Measurements from ENCODE around the gene NPPB. TPM values are rescaled to one million over a fixed set of nuclear protein-coding genes. Genes with fewer than 3 reads are reported as not detected.

Gene NPPB
- total and polyA plus RNA-seq, 2 of the 8 experiments (the other 6 are each of a cell fraction or from before 2014, with no cell fraction given): 0.36 to 0.91 TPM

DNA sequence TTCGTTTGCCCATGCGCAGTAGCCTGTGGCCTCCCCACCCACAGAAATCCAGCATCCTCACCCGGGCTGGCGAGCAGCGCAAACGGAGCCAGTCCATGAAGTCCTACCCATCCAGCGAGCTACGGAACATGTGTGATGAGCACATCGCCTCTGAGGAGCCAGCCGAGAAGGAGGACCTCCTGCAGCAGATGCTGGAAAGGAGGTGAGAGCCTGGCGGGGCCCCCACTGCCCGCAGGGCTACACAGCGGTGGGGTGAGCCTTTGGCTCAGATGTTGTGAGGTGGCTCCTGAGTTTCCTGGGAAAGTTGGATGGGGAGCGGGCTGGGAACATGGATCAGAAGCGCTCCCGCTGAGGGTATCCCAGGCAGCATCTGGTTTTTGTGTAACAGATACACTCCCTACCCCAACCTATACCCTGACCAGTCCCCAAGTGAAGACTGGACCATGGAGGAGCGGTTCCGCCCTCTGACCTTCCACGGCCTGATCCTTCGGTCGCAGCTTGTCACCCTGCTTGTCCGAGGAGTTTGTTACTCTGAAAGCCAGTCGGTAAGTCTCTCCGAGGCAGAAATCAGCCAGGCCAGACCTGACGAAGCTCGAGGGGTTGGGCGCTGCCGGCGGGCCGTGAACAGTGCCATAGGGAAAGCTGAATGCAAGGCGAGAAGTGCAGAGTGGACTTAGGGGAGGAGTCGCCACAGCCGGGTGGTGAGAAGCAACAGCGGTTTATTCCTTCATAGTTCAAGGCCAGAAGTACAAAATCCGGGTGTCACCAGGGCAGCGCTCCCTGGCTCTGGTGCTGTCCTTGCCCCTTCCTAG, 21.6 kb downstream of the NPPB start:
- Histone ChIP-seq H4K5ac (ENCODE audit: insufficient read length, low read depth, low read length) (no peak overlapping the region), H4K8ac (ENCODE audit: extremely low read depth, insufficient read depth, low read length) (no peak overlapping the region), H3K4me1 (replicated peaks in 1 of 4; ENCODE audit: control insufficient read depth in 3 of 4, insufficient read depth in 4 of 4, low read length in 3 of 4) (no peaks in the 10 kb centered on the region), H2BK5ac (ENCODE audit: low read depth, low read length) (no peak overlapping the region), H2BK12ac (ENCODE audit: low read depth, low read length) (no peak overlapping the region), H2AFZ (ENCODE audit: low read length) (no peak overlapping the region), H3K18ac (ENCODE audit: extremely low read depth, low read length) (no peak overlapping the region), H2BK120ac (replicated peaks; ENCODE audit: low read depth, low read length) (no peak overlapping the region), H3K23ac (ENCODE audit: insufficient read length) (no peak overlapping the region), H2BK20ac (ENCODE audit: low read length) (no peak overlapping the region), H3K27me3 (replicated peaks in 1 of 4; ENCODE audit: control insufficient read depth in 3 of 4, extremely low read depth in 1 of 4, insufficient read depth in 3 of 4, low read length in 3 of 4) (no peaks in the 10 kb centered on the region), H3K56ac (replicated peaks; ENCODE audit: insufficient read length, low read depth, low read length) (no peak overlapping the region), H4K20me1 (replicated peaks in 1 of 2; ENCODE audit: control insufficient read depth in 1 of 2, insufficient read depth in 2 of 2, low read length in 2 of 2) (peaks cover 15 to 25% of the 10 kb centered on the region in 2 experiments), H3K79me1 (ENCODE audit: low read depth, low read length) (no peaks in the 10 kb centered on the region), H3K23me2 (ENCODE audit: low read depth, low read length) (no peaks in the 10 kb centered on the region), H3K27ac (ENCODE audit: low read depth, low read length) (no peak overlapping the region), H3K4me3 (ENCODE audit: extremely low read depth in 1 of 4, insufficient read depth in 2 of 4, low read depth in 3 of 4, low read length in 4 of 4) (no peak overlapping the region), H3K9me3 (ENCODE audit: insufficient read depth in 2 of 2, low read depth in 1 of 2, low read length in 1 of 2) (no peaks in the 10 kb centered on the region), H2BK15ac (ENCODE audit: low read length) (no peak overlapping the region), H3K4me2 (ENCODE audit: insufficient read depth in 1 of 2, low read depth in 2 of 2, low read length in 2 of 2) (no peak overlapping the region), H3K36me3 (ENCODE audit: control insufficient read depth in 2 of 4, insufficient read depth in 4 of 4, low read length in 3 of 4) (peaks cover 50 to 89% (median 82%) of the 10 kb centered on the region in 4 experiments), H4K91ac (replicated peaks; ENCODE audit: insufficient read length, low read length) (no peak overlapping the region), H3K79me2 (ENCODE audit: control insufficient read depth in 1 of 2, insufficient read depth in 2 of 2, low read length in 2 of 2) (no peaks in the 10 kb centered on the region), H3K14ac (ENCODE audit: insufficient read length) (no peak overlapping the region), H3K9ac (replicated peaks in 1 of 4; ENCODE audit: extremely low read depth in 1 of 4, low read depth in 3 of 4, low read length in 3 of 4) (no peak overlapping the region), H3K4ac (replicated peaks; ENCODE audit: insufficient read length, low read depth, low read length) (no peak overlapping the region), H2AK5ac (ENCODE audit: low read depth, low read length) (no peak overlapping the region)
- TF ChIP-seq POLR2A (IDR thresholded peaks at IDR 0.05; ENCODE audit: control extremely low read depth in 1 of 2, low read depth in 2 of 2, low read length in 2 of 2): no peak
- TF ChIP-seq SIX5 (IDR thresholded peaks at IDR 0.05; ENCODE audit: low read depth, low read length): no peak
- TF ChIP-seq, protein P1, sequence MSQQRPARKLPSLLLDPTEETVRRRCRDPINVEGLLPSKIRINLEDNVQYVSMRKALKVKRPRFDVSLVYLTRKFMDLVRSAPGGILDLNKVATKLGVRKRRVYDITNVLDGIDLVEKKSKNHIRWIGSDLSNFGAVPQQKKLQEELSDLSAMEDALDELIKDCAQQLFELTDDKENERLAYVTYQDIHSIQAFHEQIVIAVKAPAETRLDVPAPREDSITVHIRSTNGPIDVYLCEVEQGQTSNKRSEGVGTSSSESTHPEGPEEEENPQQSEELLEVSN (IDR thresholded peaks at IDR 0.05): no peak
- TF ChIP-seq TEAD4 (IDR thresholded peaks at IDR 0.05; ENCODE audit: low read depth, low read length): no peak
- TF ChIP-seq SAP30 (IDR thresholded peaks at IDR 0.05; ENCODE audit: insufficient read depth, insufficient replicate concordance, low read length): no peak
- TF ChIP-seq BRCA1 (IDR thresholded peaks at IDR 0.05; ENCODE audit: low read depth, low read length): no peak
- no peak for TF ChIP-seq CTBP2 (IDR thresholded peaks at IDR 0.05; ENCODE audit: borderline replicate concordance, insufficient read depth, insufficient read length, low read length)
- no peak for TF ChIP-seq JUN (IDR thresholded peaks at IDR 0.05; ENCODE audit: low read depth, low read length)
- no peak for TF ChIP-seq SUZ12 (IDR thresholded peaks at IDR 0.05; ENCODE audit: low read length)
- no peak for TF ChIP-seq CHD1 (IDR thresholded peaks at IDR 0.05; ENCODE audit: low read depth, low read length)
- ChIA-PET POLR2A (ENCODE audit: partially characterized antibody) (interaction anchor here (1.3 to 8.1 kb wide), 4 partner anchors 11 to 71 kb away, joined by 4 to 72 read pairs (median 4); partner anchors contain the start of gene NPPA), CTCF (ENCODE audit: partially characterized antibody) (interaction anchor here (0.7 to 8.8 kb wide), 25 partner anchors 10 to 302 kb away, joined by 3 to 67 read pairs (median 5); partner anchors contain the start of gene NPPA)
- DNase-seq (ENCODE audit: low read depth in 1 of 2, low spot score in 2 of 2) (no peak), FAIRE-seq (no peak)
- 92% methylated on average over 36 of the region's 36 CpGs; no CpG with 5 or more reads in 1 of the 2 experiments for WGBS, 2 experiments (ENCODE audit: extremely low coverage in 1 of 2, insufficient coverage in 1 of 2, insufficient read length in 1 of 2, insufficient replicate concordance in 2 of 2, low coverage in 1 of 2, low lambda C conversion rate in 2 of 2, missing lambda C conversion rate in 1 of 2)

Measured in H1 (cell line).